GM12891 (cell line): ENCODE data around the gene ZNF737. TPM values are rescaled to one million over a fixed set of nuclear protein-coding genes. Genes with fewer than 3 reads are reported as not detected.
"Not testable (repeated sequence)": the region's sequence is repeated elsewhere in the genome, so short reads cannot be mapped to it uniquely, and the experiment has no call there.

Experiments used
- DNase-seq: peaks from one replicate; pipeline ENCODE4 v3.0.0; 2011; ENCODE audit warnings: low spot score; ENCODE audit not compliant: insufficient read length
- FAIRE-seq: peaks from 2 replicates; lab custom pipeline; 2011; peaks lifted over from hg19 to GRCh38; lab: Jason Lieb, UNC
- PAX5 ChIP-seq: IDR thresholded peaks from 2 replicates; pipeline ENCODE4 v1.6.1; 2011; ENCODE audit warnings: low read length, moderate library complexity, mild to moderate bottlenecking; ENCODE audit not compliant: insufficient read depth, severe bottlenecking
- POLR2A ChIP-seq: IDR thresholded peaks from 2 replicates; pipeline ENCODE4 v1.6.1; 2011; ENCODE audit warnings: low read depth, low read length, control low read depth
- POLR2AphosphoS5 ChIP-seq: IDR thresholded peaks from 2 replicates; pipeline ENCODE4 v1.6.1; 2011; ENCODE audit warnings: low read depth, low read length, control low read depth
- POU2F2 ChIP-seq: IDR thresholded peaks from 2 replicates; pipeline ENCODE4 v1.6.1; 2011; ENCODE audit warnings: low read depth, mild to moderate bottlenecking, control low read depth, low read length, moderate library complexity
- SPI1 ChIP-seq: IDR thresholded peaks from 2 replicates; pipeline ENCODE4 v1.6.1; 2011; ENCODE audit warnings: low read depth, low read length, control low read depth
- TAF1 ChIP-seq: IDR thresholded peaks from 2 replicates; pipeline ENCODE4 v1.6.1; 2011; ENCODE audit warnings: low read depth, low read length, control low read depth
- polyA plus RNA-seq: library from polyadenylated mRNA; unstranded; fragments of >200 nt; gene quantifications from one replicate; pipeline ENCODE4 v1.2.1, GENCODE V29; 2012; ENCODE audit warnings: low read depth, missing spikeins, inconsistent platforms; ENCODE audit not compliant: missing spikeins

ZNF737 gene
- 3.9 TPM for polyA plus RNA-seq

- TF ChIP-seq POU2F2 = 0 out of 2 replicates have a peak, but pooled peaks have one; percentile 27
- TF ChIP-seq TAF1 = peak; percentile 83
- no peak for TF ChIP-seq PAX5
- peak; percentile 90 for TF ChIP-seq POLR2A
- TF ChIP-seq SPI1 = no peak
- peak; percentile 85 for TF ChIP-seq POLR2AphosphoS5
- DNase-seq (peak; percentile 63), FAIRE-seq (peak; percentile 94)
These were observed at the start of gene ZNF737 for GRCh38 chr19:20565321-20566018. Gene ZNF737 (minus strand): TSS chr19:20565781. CDS start chr19:20565640, 141 bp downstream.

GRCh38 chr19:20614971-20615370, 49.4 kb upstream of the ZNF737 start:
- not testable (repeated sequence) for DNase-seq, FAIRE-seq

DNA sequence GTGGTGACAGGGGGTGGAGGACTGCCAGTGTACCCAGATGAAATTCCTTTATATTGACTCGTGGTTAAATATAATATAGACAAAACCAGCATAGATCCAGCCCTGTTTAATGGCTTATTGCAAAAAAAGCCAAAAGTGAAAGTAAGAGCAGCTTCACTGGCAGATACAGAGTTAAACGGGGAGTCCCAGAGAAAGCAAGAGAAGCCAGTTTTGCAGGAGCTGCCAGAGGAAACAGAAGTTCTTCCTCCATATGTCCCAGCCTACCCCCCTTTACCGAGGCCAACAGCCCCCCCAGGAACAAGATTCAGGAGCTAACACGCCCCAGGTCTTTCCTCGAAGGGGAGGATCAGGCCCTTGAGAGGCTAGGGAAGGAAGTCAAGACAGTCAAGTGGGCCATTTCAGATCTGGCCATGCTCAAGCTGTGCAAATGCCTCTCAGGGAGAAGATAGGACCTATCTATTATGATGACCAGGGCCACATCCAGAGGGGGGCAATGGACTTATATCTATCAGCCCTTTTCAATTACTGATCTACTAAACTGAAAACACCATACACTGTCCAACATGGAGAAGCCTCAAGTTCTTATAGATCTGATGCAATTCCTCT, 47.2 kb upstream of the ZNF737 start:
- TF ChIP-seq PAX5 (no peak), POLR2AphosphoS5 (no peak), SPI1 (no peak), POLR2A (no peak), POU2F2 (no peak)
- no peak for DNase-seq
- FAIRE-seq = no peak

DNA sequence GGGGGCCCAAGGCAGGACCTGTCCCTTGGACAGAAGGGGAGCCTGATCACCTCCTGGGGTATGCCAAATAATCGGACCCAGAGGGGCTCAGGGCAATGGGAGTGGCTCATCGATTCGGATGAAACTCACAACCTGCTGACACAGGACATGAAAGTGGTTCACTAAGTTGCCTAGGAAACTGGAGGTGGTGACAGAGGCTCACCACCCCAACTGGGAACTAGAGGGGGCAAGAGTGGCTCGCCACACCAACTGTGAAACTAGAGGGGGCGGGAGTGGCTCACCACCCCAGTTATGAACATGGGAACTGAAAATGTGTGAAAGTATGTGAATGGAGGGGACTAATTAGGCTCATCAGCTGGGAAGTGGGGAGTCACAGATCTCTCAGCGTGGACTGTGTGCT, 46.3 kb upstream of the ZNF737 start:
- FAIRE-seq (no peak), DNase-seq (no peak)
- TF ChIP-seq POLR2AphosphoS5 (no peak), POLR2A (no peak), POU2F2 (no peak), PAX5 (no peak)

DNA sequence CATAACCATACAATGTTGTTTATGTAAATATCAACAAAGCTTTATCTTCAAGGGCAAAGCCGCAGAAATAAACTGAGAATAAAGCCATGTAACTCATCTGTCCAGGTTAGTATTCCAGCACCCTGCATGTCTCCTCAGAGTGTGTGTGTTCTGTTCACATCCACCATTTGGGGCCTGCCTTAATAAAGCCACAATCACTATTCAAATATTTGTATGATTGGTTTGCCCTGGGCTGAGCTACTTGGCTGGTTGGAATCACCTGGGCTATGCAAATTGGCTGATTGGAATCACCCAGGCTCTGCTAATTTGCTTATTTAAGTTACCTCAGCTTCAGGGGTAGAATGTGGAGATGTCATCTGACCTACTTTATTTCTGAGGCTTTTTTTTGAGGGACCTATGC, 42.4 kb upstream of the ZNF737 start:
- DNase-seq = no peak

DNA sequence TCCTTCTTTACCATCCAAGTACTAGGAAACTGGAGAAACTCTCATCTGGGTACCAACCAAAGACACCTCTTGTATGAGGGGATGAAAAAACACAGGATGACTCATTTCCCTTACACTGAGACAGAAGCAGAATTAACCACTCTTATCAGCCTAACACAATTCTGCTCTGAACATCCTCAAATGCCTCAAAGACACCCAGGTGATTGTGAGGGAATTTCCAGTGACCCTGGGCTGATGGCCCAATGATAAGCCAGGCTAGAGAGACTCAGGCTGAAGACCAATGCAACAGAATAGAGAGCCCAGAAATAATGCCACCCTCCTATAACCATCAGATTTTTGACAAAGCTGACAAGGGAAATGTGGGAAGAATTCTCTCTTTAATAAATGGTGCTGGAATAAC, 7.0 kb downstream of the ZNF737 start:
- FAIRE-seq = no peak
- TF ChIP-seq TAF1 (no peak), POU2F2 (no peak), POLR2AphosphoS5 (no peak), SPI1 (no peak), PAX5 (no peak)
- no peak for DNase-seq

More for the DNA sequence above, 42.4 kb upstream of the ZNF737 start:
- no peak for FAIRE-seq
- TF ChIP-seq POLR2A = no peak
- no peak for TF ChIP-seq TAF1
- no peak for TF ChIP-seq POLR2AphosphoS5
- TF ChIP-seq POU2F2 = no peak
- TF ChIP-seq SPI1 = no peak
- no peak for TF ChIP-seq PAX5

DNA sequence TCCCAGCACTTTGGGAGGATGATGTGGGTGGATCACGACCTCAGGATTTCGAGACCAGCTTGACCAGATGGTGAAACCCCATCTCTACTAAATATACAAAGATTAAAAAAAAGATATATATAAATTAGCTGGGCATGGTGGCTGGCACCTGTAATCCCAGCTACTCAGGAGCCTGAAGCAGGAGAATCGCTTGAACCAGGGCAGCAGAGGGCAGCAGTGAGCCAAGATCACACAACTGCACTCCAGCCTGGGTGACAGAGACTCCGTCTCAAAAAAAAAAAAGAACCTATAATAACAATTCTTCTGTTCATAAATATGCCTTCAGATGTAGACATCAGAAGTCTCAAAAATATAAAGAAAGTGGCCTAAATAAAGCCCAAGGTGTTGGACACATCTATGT, 7.6 kb downstream of the ZNF737 start:
- DNase-seq (no peak), FAIRE-seq (no peak)
- TF ChIP-seq PAX5 (no peak), POLR2AphosphoS5 (no peak), TAF1 (no peak), SPI1 (no peak)

- not testable (repeated sequence) for FAIRE-seq
These were observed 20.8 kb downstream of the ZNF737 start for GRCh38 chr19:20544667-20545333.

DNA sequence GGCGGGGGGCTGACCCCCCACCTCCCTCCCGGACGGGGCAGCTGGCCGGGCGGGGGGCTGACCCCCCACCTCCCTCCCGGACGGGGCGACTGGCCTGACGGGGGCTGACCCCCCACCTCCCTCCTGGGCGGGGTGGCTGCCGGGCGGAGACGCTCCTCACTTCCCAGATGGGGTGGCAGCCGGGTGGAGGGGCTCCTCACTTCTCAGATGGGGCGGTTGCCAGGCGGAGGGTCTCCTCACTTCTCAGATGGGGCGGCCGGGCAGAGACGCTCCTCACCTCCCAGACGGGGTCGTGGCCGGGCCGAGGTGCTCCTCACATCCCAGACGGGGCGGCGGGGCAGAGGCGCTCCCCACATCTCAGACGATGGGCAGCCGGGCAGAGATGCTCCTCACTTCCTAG, 35.3 kb downstream of the ZNF737 start:
- not testable (repeated sequence) for DNase-seq, FAIRE-seq

More at GRCh38 chr19:20544667-20545333, 20.8 kb downstream of the ZNF737 start:
- not testable (repeated sequence) for DNase-seq

DNA sequence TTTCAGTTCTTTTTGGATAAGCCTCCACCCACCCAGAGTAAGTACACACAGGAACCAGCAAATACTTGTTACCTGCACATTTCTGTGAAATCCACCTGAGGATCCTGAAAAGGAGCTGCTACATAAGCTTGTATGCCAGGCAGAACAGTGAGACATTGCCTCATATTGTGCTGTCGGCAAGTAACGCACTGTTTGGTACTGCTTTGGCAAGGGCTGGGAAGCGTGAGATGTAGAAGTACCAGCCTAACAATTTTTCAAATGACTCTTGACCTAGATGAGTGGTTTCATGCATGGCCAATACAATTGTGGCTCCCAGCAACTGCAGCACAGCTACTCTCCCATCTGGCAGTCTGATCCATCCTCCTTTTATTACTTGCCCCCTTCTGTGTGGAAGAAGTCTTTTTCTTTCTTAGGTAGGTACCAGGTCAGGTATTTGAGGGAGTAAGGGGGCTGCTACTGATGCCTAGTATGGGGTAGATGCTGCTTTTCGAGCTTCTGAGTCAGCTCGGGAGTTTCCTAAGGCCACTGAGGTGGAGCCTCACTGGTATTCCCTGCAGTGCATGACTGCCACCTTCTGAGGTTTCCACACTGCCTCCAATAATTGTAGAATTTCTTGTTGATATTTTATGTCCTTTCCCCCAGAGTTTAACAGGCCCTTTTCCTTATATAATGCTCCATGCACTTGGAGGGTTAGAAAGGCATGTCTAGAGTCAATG, 52.2 kb downstream of the ZNF737 start:
- FAIRE-seq (no peak), DNase-seq (no peak)
- TF ChIP-seq TAF1 (no peak), POLR2AphosphoS5 (no peak), PAX5 (no peak), POLR2A (no peak), POU2F2 (no peak), SPI1 (no peak)
